ENCODE data around the gene RAB12.
"Not testable (repeated sequence)": the region's sequence is repeated elsewhere in the genome, so short reads cannot be mapped to it uniquely, and the experiment has no call there.

Gene RAB12

GRCh38 chr18:8614875-8615274 lies 5.6 kb downstream of the RAB12 start:
- DNase-seq: no peak

- DNase-seq: no peak
Measured at GRCh38 chr18:8615397-8616027, 6.3 kb downstream of the RAB12 start.

GRCh38 chr18:8616028-8616401 lies 6.8 kb downstream of the RAB12 start:
- peak; percentile 35 for DNase-seq

GRCh38 chr18:8617907-8618306 lies 8.7 kb downstream of the RAB12 start:
- DNase-seq: no peak

- DNase-seq: no peak
Measured at GRCh38 chr18:8619041-8619440, 9.8 kb downstream of the RAB12 start.

GRCh38 chr18:8619835-8620577 lies 10.8 kb downstream of the RAB12 start:
- DNase-seq: no peak

GRCh38 chr18:8620845-8621244 lies 11.6 kb downstream of the RAB12 start:
- DNase-seq: no peak

GRCh38 chr18:8622625-8623024 lies 13.4 kb downstream of the RAB12 start:
- not testable (repeated sequence) for DNase-seq

- no peak for DNase-seq
Measured at GRCh38 chr18:8623549-8624106, 14.4 kb downstream of the RAB12 start.

- DNase-seq: peak; percentile 53
Measured at GRCh38 chr18:8625461-8626092, 16.3 kb downstream of the RAB12 start.

- DNase-seq: no peak
Measured at GRCh38 chr18:8626414-8627106, 17.3 kb downstream of the RAB12 start.

GRCh38 chr18:8627107-8627472 lies 17.9 kb downstream of the RAB12 start:
- no peak for DNase-seq

GRCh38 chr18:8627540-8627939 lies 18.3 kb downstream of the RAB12 start:
- no peak for DNase-seq

GRCh38 chr18:8629602-8630001 lies 20.4 kb downstream of the RAB12 start:
- DNase-seq: no peak

GRCh38 chr18:8630546-8630945 lies 21.3 kb downstream of the RAB12 start:
- DNase-seq: no peak

- DNase-seq: no peak
Measured at GRCh38 chr18:8631265-8631664, 22.0 kb downstream of the RAB12 start.

GRCh38 chr18:8632386-8632785 lies 23.1 kb downstream of the RAB12 start:
- no peak for DNase-seq

GRCh38 chr18:8634508-8634907 lies 25.3 kb downstream of the RAB12 start:
- DNase-seq: no peak

GRCh38 chr18:8635087-8635486 lies 25.9 kb downstream of the RAB12 start:
- no peak for DNase-seq

GRCh38 chr18:8639762-8640161 lies 30.5 kb downstream of the RAB12 start:
- DNase-seq: no peak

GRCh38 chr18:8643326-8643878 lies 34.2 kb downstream of the RAB12 start:
- DNase-seq: no peak

GRCh38 chr18:8647359-8647758 lies 38.1 kb downstream of the RAB12 start:
- not testable (repeated sequence) for DNase-seq

All from DMS153 (cell line).